GM19372 (cell line): Measurements from ENCODE around the gene HLA-DOA.

Experiments used
- ATAC-seq: cut with Tn5 transposase; IDR thresholded peaks from one replicate; pipeline ENCODE4 v1.9.1; 2021; ENCODE audit warnings: mild to moderate bottlenecking, low read depth, moderate library complexity; ENCODE audit not compliant: unreplicated experiment

HLA-DOA gene

DNA sequence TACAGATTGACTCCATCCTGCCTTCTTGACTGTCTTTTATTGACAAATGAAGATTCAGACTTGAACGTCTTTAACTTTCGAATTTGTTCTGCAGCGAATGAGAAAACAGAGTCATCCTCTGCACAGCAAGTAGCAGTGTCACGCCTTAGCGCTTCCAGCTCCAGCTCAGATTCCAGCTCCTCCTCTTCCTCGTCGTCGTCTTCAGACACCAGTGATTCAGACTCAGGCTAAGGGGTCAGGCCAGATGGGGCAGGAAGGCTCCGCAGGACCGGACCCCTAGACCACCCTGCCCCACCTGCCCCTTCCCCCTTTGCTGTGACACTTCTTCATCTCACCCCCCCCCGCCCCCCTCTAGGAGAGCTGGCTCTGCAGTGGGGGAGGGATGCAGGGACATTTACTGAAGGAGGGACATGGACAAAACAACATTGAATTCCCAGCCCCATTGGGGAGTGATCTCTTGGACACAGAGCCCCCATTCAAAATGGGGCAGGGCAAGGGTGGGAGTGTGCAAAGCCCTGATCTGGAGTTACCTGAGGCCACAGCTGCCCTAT is 28.8 kb downstream of the HLA-DOA start:
- ATAC-seq, result no peak

DNA sequence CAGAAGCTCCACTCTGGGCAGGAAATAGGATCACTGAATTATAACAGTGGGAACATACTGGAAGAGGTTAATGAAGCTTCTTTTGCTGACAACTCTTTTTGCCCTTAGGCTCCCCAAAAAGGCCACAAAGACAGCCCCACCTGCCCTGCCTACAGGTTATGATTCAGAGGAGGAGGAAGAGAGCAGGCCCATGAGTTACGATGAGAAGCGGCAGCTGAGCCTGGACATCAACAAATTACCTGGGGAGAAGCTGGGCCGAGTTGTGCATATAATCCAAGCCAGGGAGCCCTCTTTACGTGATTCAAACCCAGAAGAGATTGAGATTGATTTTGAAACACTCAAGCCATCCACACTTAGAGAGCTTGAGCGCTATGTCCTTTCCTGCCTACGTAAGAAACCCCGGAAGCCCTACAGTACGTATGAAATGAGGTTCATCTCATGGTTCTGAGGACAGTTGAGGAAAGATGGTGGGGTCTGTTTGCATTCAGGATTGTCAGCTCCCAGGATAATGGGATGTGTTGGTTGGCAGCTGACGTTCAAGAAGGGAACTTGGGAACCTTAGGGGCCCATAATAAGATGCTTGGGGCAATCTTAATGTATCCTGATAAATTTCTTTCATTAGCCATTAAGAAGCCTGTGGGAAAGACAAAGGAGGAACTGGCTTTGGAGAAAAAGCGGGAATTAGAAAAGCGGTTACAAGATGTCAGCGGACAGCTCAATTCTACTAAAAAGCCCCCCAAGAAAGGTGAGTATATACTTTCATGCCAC is 29.5 kb downstream of the HLA-DOA start:
- no peak for ATAC-seq

DNA sequence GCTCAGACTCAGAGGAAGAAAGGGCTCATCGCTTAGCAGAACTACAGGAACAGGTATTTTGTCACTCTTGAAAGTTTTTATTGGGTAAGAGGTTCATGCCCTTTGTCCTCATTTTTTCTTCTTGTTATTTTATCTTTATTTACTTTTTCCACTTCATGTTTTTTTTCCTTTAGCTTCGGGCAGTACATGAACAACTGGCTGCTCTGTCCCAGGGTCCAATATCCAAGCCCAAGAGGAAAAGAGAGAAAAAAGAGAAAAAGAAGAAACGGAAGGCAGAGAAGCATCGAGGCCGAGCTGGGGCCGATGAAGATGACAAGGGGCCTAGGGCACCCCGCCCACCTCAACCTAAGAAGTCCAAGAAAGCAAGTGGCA is 31.5 kb downstream of the HLA-DOA start:
- no peak for ATAC-seq

DNA sequence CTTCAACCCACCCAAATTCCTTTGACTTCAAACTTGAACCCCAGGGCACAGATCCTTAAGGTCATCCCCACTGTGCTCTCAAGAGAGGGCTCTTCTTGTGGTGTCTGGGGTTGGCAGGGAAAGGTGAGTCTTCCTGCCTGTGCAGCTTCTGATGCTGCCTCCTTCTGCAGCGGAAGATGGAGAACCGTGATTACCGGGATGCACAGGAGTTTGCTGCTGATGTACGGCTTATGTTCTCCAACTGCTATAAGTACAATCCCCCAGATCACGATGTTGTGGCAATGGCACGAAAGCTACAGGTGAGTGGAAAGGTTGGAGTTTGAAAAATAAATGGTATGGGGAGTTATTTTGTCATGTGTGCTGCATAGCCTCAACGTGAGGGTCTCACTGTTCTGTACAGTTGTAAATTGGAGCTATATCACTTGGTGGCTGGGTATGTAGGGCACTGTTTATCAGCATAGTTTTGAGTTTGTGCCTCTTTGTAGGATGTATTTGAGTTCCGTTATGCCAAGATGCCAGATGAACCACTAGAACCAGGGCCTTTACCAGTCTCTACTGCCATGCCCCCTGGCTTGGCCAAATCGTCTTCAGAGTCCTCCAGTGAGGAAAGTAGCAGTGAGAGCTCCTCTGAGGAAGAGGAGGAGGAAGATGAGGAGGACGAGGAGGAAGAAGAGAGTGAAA is 32.0 kb downstream of the HLA-DOA start:
- ATAC-seq, result no peak

DNA sequence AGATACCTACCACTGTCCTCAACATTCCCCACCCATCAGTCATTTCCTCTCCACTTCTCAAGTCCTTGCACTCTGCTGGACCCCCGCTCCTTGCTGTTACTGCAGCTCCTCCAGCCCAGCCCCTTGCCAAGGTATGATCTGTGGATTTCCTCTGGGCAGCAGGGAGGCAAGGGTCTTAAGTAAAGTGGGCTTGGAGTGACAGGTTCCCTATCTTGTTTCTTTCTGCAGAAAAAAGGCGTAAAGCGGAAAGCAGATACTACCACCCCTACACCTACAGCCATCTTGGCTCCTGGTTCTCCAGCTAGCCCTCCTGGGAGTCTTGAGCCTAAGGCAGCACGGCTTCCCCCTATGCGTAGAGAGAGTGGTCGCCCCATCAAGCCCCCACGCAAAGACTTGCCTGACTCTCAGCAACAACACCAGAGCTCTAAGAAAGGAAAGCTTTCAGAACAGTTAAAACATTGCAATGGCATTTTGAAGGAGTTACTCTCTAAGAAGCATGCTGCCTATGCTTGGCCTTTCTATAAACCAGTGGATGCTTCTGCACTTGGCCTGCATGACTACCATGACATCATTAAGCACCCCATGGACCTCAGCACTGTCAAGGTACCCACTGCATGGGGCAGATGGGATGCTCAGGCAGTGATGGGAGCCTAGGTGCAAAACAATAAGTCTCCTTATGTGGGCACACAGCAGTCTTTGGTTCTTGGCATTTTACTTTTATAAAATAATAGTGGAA is 32.9 kb downstream of the HLA-DOA start:
- ATAC-seq, result no peak

DNA sequence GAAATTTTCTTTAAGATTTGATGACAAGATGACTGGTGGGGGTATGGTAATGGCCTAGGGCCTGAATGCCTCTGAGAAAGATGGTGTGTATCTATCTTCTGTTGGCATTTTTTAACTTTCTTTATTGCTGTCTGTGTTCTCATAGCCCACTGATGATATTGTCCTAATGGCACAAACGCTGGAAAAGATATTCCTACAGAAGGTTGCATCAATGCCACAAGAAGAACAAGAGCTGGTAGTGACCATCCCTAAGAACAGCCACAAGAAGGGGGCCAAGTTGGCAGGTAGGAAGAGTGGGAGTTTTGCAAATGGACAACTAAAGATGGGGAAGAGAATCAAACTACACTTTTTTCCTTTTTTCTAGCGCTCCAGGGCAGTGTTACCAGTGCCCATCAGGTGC is 33.5 kb downstream of the HLA-DOA start:
- ATAC-seq, result no peak

DNA sequence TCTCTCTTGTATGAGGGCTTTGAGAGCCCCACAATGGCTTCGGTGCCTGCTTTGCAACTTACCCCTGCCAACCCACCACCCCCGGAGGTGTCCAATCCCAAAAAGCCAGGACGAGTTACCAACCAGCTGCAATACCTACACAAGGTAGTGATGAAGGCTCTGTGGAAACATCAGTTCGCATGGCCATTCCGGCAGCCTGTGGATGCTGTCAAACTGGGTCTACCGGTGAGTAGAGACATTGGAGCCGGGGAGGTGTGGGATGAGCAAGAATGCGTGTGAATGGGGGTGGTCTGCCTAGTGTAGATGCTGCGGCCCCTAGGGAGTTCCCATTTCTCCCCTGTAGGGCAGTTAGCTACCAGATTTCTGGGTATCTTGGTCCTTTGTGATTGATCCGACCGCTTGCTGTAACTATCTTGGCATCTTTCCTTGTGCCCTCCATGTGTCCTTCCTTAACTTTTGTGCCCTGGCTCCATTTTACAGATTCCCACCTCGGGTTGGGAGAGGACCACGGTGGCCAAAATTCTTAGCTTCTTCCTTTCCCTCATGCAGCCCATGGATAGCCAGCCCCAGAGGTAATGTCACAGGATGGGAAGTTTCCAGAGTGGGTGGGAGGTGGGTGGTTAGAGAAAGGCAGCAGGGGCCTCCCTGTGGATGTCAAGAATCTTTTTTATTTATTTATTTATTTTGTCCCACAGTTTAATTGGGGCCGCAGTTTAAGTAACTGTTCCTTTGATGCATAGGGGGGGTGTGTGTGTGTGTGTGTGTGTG is 34.7 kb downstream of the HLA-DOA start:
- ATAC-seq, result no peak

DNA sequence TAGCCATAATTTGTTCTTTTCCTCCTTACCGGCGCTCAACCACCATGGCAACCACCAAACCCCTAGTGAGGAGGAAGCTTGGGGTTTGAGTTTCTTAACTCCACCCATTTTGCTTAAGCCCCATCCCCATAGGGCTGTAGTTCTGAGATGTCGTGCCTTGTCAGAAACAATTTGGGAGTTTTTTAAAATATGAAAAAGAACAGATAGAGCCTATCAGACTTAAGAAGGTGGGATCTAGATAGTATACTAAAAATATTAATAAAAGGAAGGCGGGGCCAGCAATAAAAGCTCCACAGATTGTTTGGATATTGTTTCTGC is 35.4 kb downstream of the HLA-DOA start:
- ATAC-seq, result no peak

DNA sequence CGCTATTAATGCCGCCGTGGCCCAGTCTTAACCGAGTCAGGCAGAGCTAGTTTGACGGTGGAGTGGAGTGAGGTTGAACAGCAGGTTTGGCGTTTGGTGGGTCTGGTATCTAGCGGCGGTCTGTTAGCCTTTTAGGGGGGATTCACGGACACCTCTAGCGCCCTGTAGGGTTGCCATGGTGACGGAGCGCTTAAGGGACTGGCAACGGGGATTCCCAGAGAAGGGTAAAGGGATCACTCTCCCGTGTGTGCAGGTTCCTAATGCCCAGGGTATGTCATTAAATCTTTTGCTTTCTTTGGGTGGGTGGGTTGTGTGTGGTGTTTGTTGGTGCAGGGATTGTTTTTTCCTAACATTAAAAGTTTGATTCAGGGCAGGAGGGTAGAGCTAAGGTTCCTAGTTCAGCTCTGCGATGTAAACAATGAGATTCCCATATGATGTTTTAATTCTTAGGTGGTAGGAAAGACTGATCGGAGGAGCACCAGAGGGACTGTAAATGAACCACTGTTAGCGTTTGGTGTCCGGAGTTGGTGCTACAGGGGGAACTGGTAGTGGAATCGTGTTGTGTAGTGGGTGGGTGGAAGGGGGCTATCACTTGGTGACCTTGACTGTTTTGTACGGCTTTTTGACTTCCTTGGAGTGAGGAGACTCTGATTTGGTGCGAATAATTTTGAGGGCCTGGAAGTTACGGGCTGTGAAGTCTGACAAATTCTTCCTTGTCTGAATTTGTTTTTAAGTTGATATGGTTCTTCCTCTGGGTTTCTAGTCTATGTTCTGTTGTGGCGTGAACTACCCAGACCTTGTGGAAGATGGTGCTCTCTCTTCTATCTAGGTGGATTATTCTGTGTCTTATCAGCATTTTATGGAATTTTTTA is 36.0 kb downstream of the HLA-DOA start:
- no peak for ATAC-seq

DNA sequence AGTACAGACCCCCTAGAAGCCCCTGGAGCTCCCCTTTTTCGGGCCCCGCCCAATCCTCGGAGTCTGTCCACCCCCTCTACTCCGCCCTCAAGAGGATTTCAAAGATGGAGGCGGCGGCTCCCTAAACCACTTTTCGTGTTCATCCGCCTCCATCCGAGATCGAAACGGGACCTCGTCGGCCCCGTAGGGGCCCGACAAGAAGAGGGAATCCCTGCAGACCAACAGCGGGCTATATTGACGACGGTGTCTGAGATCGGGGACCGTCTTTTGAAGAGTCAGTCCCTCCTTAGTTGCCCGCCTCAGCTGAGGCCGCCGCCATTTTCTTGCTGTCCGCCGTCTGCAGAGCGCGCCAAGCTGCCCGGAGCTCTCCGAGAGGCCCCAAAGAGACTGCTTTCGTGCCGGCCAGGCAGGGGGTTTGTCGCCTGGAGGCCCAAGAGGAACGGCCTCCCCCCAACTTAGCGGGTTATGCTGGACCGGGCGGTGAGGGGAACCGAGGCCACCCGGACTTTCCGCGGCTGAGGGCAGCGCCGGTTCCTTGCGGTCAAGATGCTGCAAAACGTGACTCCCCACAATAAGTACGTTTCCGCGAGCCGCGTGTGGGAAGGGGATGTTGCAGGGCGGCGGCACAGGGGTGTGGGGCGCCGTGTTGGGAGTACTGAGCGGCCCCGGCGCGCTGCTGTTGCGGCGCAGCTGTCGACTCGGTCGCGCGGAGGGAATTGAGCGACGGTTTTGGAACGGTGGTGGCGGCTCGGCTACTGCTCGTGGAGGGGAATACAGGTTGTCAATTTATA is 36.8 kb downstream of the HLA-DOA start:
- ATAC-seq, result no peak

DNA sequence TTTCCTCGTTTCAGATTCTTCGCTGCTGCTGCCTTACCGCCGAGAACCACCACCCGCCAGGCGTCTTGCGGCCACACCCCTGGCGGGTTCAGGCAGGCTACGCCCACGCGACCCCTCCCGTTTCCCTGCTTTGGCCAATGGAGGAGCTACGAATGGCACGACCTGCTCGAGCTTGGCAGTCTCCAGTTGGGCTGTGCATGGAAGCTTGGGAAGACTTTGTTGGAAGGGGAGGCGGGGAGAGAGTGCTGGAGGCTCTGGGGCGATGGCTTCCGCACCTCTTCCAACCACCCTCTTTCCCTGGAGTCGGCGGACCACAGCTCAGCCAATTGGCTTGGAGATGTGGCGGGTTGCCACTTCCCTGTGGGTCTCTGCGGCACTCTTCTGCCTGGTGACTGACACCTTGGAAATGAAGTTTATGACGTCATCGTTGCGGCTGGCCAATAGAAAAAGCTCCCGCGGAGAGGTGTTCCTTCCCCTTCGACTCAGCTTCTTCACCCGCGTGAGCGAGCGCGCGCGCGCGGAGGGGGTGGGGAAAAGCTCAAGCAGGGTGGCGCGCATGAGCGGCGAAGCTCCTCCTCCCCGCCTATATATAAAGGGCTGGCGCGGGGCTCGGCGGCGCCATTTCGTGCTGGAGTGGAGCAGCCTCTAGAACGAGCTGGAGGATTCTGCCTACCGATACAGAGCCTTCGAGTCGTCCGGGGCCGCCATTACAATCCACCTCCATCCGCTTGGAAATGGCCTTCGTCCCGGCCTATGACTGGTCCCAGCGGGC is 37.6 kb downstream of the HLA-DOA start:
- peak; percentile 46 for ATAC-seq

DNA sequence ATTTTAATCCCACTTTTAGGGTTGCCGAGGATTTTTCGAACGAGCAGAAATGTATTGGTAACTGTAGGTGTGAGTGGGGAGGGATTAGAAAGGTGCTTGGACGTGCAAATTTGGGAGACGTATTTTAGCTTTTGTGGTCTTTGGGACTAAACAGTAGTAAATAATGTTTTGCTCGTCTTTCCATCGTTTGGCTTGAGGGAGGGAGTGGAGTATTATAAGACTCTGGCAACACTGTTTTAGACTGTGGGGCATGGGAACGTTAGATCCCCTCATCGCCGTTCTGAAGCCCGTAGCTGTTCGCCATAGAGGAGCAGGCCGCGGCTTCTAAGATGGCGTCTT is 38.2 kb downstream of the HLA-DOA start:
- ATAC-seq, result no peak

DNA sequence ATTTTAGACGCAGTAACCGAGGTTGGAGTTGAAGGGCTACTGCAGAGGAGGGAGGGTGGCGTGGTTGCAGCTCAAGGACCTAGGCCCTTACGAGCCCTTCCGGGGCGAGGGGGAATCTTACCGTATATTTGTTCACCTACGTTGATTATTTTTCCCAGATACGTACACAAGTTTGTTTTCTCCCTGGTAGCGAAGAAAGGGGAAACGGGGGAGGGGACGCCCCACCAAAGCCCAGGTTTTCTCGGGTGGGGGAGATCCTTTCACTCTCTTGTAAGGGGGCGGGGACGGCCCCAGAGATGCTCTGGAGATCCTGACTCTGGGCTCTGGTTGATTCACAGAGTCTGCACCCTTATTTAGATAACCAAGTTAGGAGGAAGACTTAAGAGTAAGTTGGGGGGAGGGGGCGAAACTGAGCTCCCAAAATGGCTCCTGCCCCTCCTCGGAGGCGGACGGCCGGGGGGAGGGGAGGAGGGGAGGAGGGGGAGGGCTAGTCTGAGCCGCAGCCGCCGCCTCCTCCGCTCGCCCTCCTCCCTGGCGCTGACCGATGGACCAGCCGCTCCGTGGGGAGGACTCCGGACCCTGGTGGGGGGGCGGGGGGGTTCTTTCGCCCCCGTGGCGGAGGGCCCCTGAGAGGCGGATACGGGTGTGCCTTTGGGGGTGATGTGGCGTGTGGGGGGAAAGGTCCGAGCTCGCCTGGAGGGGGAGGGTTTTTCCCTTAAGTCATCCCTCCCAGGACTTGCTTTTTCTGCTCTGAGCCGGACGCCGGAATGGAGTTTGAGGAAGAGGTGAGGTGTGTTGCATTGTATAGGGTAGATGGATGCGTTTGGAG is 38.8 kb downstream of the HLA-DOA start:
- ATAC-seq, result no peak

DNA sequence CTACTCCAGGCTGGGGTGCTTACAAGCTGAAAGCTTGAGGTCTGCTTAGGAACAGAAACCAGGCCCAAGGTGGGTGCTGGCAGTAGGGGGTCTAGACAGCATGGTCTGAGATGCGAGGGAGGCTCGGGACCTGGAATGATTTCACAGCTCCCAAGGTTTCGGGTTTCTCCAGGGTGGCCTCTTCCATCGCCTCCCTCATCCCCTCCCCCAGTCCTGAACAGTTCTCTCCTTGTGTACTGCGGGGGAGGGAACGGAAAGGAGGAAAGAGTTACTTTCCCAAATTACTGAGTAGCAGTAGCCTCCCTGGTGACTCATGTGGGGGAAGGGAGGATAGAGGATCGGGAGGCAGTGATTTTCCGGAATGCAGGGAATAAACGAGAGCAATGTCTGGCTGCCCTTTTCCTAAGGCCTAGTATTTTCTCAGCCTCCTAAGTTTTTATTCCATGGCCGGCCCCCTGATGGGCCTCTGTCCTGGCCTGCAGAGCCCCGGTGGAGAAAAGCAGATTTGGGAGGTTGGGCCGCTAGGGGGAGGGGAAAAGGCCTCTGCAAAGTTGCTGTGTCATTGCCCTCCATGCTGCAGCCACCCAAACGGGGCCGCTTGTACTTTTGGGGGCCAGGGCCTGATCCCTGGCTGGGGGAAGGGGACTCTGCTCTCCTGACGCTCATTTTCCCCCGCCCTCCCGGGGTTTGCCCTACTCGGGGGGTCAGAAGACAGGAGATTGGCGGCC is 39.5 kb downstream of the HLA-DOA start:
- no peak for ATAC-seq

DNA sequence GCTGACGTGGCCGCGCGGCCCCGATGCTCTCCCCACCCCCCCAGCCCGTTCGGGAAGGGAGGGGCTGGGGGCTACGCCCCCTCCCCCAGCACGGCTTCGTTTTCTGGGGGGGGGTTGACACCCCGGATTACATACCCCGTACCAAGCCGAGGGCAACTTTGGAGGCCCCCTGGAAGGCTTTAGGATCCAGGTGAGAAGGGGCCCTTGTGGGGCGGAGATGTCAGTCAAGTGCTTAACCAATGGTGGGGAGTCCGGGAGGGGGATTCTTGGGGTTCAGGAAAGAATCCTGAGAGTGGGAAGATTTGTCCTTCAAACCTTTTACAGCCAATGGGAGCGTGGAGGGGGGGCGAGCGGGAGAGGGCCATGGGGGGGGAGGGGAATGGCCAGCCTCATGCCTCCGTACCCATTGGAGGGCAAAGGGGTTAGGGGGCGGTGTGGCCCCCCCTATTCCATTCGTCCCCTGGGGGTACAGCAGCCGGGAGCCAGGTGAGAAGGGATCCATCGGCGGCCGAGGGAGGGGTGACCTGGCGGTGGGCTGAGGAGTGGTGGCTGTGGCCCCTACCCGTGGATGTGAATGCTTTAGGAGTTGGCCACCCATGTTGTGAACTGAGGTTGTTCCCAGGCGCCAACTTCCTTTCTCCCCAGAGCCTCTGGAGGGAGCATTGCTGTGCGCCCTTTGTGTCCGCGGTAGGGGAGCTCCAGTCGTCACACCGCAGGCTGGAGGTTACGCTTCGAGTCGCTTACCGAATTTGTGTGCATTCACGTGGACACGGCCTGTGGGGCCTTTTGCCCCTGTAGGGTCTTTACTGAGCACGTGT is 40.3 kb downstream of the HLA-DOA start:
- ATAC-seq, result no peak
